Prostate gland (tissue), 2 donors: Measurements from ENCODE around the gene COL15A1.

ENCODE experiments used
- POLR2A ChIP-seq: fragments of 450-650 bp; IDR thresholded peaks from one replicate; pipeline ENCODE4 v1.6.1; 2016; ENCODE audit warnings: antibody characterized with exemption, mild to moderate bottlenecking
- POLR2AphosphoS5 ChIP-seq: sonication (generic); formaldehyde crosslinking; IDR thresholded peaks from one replicate; pipeline ENCODE4 v1.6.1; 2017; ENCODE audit warnings: antibody characterized with exemption
- TF ChIP-seq, protein P1 (sequence below), 4 experiments: fragments of 200-600 bp in 2 of 4; fragments of 450-650 bp in 2 of 4; sonication (generic) in 2 of 4; IDR thresholded peaks; 1 replicate in 3 of 4; 2 replicates in 1 of 4; pipeline ENCODE4 v1.5.1; 2016 to 2019; ENCODE audit warnings: antibody characterized with exemption in 4 of 4, mild to moderate bottlenecking in 2 of 4, moderate library complexity in 2 of 4

DNA sequence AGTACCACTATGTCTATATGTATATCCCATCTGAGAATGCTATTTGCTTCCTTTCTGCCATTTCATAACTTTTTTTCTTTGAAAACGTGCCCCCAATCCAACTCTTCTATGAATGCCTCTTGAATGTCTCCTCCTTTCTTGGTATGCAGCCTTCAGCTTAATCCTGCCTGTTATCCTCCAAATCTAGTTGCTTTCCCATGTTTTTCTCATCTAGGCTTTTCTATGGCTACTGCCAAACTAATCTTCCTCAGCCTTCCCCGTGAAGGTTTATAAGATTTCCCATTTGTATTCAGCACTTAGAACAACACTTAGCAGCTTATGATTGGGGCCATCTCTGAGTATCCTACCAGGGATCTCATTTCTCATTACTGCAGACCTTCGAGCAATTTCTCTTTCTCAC, 163.7 kb downstream of the COL15A1 start:
- TF ChIP-seq, protein P1, sequence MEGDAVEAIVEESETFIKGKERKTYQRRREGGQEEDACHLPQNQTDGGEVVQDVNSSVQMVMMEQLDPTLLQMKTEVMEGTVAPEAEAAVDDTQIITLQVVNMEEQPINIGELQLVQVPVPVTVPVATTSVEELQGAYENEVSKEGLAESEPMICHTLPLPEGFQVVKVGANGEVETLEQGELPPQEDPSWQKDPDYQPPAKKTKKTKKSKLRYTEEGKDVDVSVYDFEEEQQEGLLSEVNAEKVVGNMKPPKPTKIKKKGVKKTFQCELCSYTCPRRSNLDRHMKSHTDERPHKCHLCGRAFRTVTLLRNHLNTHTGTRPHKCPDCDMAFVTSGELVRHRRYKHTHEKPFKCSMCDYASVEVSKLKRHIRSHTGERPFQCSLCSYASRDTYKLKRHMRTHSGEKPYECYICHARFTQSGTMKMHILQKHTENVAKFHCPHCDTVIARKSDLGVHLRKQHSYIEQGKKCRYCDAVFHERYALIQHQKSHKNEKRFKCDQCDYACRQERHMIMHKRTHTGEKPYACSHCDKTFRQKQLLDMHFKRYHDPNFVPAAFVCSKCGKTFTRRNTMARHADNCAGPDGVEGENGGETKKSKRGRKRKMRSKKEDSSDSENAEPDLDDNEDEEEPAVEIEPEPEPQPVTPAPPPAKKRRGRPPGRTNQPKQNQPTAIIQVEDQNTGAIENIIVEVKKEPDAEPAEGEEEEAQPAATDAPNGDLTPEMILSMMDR (IDR thresholded peaks at IDR 0.05): no peak
- TF ChIP-seq POLR2AphosphoS5 (no peak), POLR2A (no peak)
